ENCODE data around the gene CBFA2T3.

- TF ChIP-seq, protein P1, sequence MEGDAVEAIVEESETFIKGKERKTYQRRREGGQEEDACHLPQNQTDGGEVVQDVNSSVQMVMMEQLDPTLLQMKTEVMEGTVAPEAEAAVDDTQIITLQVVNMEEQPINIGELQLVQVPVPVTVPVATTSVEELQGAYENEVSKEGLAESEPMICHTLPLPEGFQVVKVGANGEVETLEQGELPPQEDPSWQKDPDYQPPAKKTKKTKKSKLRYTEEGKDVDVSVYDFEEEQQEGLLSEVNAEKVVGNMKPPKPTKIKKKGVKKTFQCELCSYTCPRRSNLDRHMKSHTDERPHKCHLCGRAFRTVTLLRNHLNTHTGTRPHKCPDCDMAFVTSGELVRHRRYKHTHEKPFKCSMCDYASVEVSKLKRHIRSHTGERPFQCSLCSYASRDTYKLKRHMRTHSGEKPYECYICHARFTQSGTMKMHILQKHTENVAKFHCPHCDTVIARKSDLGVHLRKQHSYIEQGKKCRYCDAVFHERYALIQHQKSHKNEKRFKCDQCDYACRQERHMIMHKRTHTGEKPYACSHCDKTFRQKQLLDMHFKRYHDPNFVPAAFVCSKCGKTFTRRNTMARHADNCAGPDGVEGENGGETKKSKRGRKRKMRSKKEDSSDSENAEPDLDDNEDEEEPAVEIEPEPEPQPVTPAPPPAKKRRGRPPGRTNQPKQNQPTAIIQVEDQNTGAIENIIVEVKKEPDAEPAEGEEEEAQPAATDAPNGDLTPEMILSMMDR (IDR thresholded peaks at IDR 0.05; ENCODE audit: insufficient read depth, low read depth, low read length): no peak
- peak; percentile 19 for TF ChIP-seq EZH2 (IDR thresholded peaks at IDR 0.05; ENCODE audit: insufficient read depth, low read length)
These were observed 40.9 kb downstream of the CBFA2T3 start for GRCh38 chr16:88936008-88936555.

All from astrocyte (in vitro differentiated cells and primary cell).